ENCODE data around the gene ZMAT3.
"Not testable (repeated sequence)": the region's sequence is repeated elsewhere in the genome, so short reads cannot be mapped to it uniquely, and the experiment has no call there.

ZMAT3 gene, protein sequence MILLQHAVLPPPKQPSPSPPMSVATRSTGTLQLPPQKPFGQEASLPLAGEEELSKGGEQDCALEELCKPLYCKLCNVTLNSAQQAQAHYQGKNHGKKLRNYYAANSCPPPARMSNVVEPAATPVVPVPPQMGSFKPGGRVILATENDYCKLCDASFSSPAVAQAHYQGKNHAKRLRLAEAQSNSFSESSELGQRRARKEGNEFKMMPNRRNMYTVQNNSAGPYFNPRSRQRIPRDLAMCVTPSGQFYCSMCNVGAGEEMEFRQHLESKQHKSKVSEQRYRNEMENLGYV

DNA sequence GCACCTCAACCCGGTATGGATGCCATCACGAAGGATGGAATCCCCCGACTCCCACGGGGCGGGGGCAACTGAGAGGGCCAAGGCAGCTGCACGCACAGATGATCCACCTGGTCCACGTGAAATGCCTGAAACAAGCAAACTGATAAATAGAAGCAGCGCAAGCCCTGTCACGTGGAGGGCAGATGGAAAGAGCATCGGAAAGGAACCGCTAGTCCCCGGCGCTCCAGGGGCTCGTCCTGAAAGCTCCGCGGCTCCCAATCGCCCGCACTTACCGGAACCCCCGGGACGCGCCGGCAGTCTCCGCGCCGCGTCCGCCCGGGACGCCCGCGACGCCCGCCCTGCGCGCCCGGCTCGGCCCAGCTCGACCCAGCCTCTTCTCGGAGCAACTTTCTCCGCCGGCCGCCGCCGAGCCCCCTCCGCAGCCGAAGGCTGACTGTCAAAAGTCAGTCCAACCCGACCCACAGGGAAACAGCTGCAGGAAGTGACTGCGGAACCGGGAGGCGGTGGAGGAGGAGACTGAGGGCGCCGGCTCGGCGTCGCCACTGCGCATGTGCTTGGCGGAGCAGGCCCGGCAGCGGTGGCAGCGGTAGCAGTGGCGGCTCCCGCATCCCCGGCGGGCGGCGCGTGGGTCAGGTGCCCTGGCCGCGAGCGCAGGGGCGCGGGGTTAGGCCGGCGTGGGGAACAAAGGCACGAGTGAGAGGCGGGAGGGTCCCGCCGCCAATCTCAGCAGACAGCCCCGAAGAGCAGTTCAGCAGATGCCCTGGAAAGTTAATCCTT is at the start of gene ZMAT3:
Gene ZMAT3, minus strand, starts transcription at position 487 of the 777 bp plus-strand sequence. CDS start 4,057 bp downstream, outside the sequence.
- peak; percentile 78 to 80 for DNase-seq (ENCODE audit: low read depth in 2 of 2)

DNA sequence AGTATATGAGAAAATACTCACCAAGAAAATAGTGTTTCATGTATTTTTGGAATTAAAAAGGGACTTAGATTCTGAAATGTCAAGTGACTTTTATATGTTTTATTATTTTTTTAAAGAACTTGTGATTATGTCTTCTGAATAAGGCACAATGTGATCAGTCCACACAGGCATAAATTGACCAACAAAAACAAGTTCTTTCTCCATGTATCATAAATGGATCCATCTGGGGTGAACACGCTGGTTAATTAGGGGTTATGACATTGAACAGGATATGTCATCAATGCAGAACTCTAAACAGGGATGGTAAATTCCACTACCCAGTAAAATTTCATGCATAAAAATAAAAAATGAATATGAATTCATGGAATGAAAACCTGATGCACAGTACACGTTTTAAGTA is 45.2 kb upstream of the ZMAT3 start:
- DNase-seq (ENCODE audit: low read depth in 2 of 2) = no peak

GRCh38 chr3:179115444-179115843 is 43.8 kb upstream of the ZMAT3 start:
- not testable (repeated sequence) for DNase-seq (ENCODE audit: low read depth in 2 of 2)

- no peak for DNase-seq (ENCODE audit: low read depth in 2 of 2)
Measured at GRCh38 chr3:179113903-179114302, 42.3 kb upstream of the ZMAT3 start.

GRCh38 chr3:179108086-179108485 is 36.5 kb upstream of the ZMAT3 start:
- DNase-seq (ENCODE audit: low read depth in 2 of 2) = no peak

- no peak for DNase-seq (ENCODE audit: low read depth in 2 of 2)
Measured at GRCh38 chr3:179107617-179108016, 36.0 kb upstream of the ZMAT3 start.

- DNase-seq (ENCODE audit: low read depth in 2 of 2) = no peak
Measured at GRCh38 chr3:179105881-179106280, 34.3 kb upstream of the ZMAT3 start.

DNA sequence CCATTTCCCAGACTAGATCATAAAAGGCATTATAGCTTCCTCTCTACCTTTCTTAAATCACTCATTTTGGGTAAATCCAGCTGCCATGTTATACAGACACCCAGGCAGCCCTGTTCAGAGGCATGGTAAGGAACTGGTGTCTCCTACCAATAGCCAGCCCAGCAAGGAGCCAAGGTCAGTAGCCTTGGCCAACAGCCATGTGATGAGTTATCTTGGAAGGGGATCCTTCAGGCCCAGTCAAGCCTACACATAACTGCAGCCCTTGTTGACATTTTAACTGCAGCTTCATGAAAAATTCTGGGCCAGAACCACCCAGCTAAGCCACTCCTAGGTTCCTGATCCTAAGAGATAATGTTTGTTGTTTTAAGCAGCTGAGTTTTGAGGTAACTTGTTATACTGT is 29.0 kb upstream of the ZMAT3 start:
- no peak for DNase-seq (ENCODE audit: low read depth in 2 of 2)

DNA sequence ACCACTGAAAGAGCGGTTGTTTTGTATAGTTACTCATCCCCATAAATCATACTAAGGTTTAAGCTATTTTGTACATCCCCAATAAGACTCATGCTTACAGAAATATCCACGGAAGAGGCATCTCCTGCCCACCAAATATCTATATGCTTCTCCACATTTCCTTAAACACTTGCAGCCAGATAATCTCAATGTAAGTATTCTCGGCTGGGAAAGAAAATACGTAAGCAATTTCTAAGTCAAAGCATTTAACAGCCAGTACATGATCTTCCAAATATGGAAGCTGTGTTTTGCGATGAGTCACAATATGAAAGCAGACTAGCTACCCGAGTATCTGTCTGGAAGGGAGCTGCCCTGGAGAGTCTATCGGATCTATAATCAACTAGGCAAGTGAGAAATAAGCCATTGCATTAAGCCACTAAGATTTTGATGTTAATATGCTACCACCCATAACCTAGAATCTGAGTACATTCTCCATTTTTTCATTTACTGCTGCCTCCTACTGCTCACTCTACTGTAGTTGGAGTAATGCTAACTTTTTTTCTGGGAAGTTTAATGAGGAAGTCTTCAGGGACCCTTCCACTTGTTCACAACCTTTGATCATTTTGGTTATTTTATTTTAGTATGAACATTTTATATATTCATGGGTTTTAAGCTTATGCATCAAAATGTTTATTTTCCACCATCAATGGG is 26.9 kb upstream of the ZMAT3 start:
- DNase-seq (ENCODE audit: low read depth in 2 of 2) = no peak

GRCh38 chr3:179093807-179094206 is 22.2 kb upstream of the ZMAT3 start:
- DNase-seq (ENCODE audit: low read depth in 2 of 2) = no peak

DNA sequence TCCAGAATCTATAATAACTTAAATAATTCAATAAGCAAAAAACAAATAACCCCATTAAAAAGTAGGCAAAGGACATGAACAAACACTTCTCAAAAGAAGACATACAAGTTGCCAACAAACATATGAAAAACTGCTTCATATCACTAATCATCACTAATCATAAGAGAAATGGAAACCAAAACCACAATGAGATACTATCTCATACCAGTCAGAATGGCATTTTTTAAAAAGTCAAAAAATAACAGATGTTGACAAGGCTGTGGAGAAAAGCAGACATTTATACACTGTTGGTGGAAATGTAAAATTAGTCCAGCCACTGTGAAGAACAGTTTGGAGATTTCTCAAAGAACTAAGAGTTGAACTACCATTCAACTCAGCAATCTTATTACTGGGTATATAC is 19.5 kb upstream of the ZMAT3 start:
- no peak for DNase-seq (ENCODE audit: low read depth in 2 of 2)

- DNase-seq (ENCODE audit: low read depth in 2 of 2) = no peak
Measured at GRCh38 chr3:179088306-179088705, 16.7 kb upstream of the ZMAT3 start.

DNA sequence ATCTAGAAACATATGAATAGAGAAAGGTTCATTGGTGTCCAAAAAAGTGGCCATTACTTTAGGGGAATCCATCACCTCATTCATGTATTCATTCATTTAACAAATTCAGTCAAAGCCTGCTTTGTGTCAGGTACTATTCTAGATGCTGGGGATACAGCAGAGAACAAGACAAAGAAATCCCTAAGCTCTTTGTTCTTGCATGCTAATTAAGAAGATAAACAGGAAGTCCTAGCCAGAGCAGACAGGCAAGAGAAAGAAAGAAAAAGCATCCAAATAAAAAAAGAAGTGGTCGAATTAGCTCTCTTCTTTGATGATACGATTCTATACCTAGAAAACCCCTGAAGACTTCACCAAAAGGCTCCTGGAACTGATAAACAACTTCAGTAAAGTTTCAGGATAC is 12.4 kb upstream of the ZMAT3 start:
- DNase-seq (ENCODE audit: low read depth in 2 of 2) = no peak

GRCh38 chr3:179082416-179082815 is 10.8 kb upstream of the ZMAT3 start:
- DNase-seq (ENCODE audit: low read depth in 2 of 2) = no peak

DNA sequence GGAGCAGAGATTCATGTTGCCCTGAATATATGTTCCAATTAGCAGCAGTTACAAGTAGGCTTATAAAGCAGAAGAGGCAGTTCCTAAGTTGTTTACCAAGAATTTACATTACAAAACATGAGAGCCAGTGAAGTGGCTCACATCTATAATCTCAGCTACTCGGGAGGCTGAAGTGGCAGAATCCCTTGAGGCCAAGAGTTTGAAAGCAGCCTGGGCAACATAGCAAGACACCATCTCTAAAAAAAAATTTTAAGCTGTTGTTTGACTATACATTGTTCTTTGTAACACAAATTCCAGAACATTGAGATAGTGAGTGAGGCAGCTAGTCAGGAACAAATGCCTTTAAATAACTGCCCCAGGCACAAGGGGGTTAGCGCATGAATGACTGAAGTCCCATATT is 10.3 kb upstream of the ZMAT3 start:
- no peak for DNase-seq (ENCODE audit: low read depth in 2 of 2)

GRCh38 chr3:179079537-179079936 is 7.9 kb upstream of the ZMAT3 start:
- DNase-seq (ENCODE audit: low read depth in 2 of 2) = no peak

DNA sequence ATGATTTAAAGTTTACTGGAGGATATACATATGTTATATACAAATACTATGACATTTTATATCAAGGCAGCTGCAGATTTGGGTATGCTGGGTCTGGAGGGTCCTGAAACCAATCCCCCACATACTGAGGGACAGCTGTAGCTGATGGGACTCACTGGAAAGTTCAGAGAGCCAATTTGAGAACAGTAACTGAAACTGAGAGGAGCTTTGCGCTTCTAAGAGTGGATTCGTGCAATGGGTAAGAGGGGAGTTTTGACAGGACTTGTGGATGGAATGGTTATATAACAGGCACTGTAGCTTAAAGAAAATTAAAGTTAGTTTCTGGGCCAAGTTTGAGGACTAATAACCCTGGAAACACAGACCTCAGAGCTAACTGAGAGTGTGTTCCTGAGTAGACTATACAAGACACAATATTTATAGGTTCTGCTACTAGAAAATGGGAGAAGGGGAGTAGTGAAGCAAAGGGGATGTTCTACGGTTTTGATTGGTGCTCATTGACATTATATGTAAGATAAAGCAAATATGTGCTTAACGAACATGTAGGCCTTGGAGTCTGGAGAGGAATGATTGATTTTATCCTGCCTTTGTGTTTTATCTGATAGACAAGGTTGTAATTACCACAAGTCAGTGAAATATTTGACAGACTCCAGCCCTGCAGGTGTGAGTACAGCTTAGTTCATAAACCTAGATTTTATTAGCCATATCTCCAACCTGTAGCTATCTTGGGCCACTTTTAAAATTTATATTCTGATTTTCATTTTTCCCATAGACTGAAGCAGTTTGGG is 4.8 kb upstream of the ZMAT3 start:
- no peak for DNase-seq (ENCODE audit: low read depth in 2 of 2)

GRCh38 chr3:179074656-179075055 is 3.0 kb upstream of the ZMAT3 start:
- no peak for DNase-seq (ENCODE audit: low read depth in 2 of 2)

DNA sequence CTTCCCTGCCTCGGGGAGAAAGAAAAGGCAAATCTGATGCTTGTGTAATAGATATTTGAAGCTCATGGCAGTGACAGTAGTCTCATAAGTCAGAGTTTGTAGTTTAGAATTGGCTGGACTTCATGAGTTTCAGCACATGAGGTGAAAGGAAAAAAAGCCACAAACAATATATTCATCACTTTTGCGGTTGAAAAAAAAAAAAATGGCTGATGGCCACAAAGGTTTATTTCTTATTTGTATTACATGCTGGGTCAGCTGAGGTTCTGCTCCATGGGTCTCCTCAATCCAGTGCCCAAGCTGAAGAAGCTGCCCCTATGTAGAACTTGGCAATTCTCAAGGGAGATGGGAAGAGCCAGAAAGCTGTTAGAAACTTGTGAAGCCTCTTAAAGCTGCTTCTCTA is 2.2 kb upstream of the ZMAT3 start:
- no peak for DNase-seq (ENCODE audit: low read depth in 2 of 2)

- peak; percentile 21 to 45 for DNase-seq (ENCODE audit: low read depth in 2 of 2)
Measured at GRCh38 chr3:179072100-179072438, 460 bp upstream of the ZMAT3 start.

- no peak for DNase-seq (ENCODE audit: low read depth in 2 of 2)
Measured at GRCh38 chr3:179071027-179071322, 634 bp downstream of the ZMAT3 start.

GRCh38 chr3:179069762-179070390 is 1.7 kb downstream of the ZMAT3 start:
- DNase-seq (ENCODE audit: low read depth in 2 of 2) = no peak

Data from stimulated activated CD8-positive, alpha-beta memory T cell treated with anti-CD3 and anti-CD28 coated beads, Interleukin-7, amount 100 ng/mL, for 4 hours (primary cell).